GM06990 (cell line): Measurements from ENCODE around the gene CACNA2D2.

Experiments
- DNase-seq: peaks from one replicate; pipeline ENCODE4 v3.0.0-alpha.2; 2011; ENCODE audit not compliant: insufficient read length; ENCODE audit errors: extremely low read depth
- H3K27me3 ChIP-seq: replicated peaks from 2 replicates; pipeline ENCODE4 v1.6.0; 2011; ENCODE audit warnings: low read length; ENCODE audit not compliant: control insufficient read depth, insufficient read depth
- H3K36me3 ChIP-seq: 2 replicates; pipeline ENCODE4 v1.5.1; 2011; ENCODE audit warnings: low read length; ENCODE audit not compliant: control insufficient read depth, insufficient read depth
- H3K4me3 ChIP-seq: replicated peaks from 2 replicates; pipeline ENCODE4 v1.5.1; 2011; ENCODE audit warnings: low read depth, mild to moderate bottlenecking, control low read depth, low read length
- TF ChIP-seq, protein P1 (sequence below): IDR thresholded peaks from 2 replicates; pipeline ENCODE4 v1.5.1; 2011; ENCODE audit warnings: low read length, control low read depth, mild to moderate bottlenecking, inconsistent platforms; ENCODE audit not compliant: insufficient read depth, poor library complexity, severe bottlenecking

Gene CACNA2D2

DNA sequence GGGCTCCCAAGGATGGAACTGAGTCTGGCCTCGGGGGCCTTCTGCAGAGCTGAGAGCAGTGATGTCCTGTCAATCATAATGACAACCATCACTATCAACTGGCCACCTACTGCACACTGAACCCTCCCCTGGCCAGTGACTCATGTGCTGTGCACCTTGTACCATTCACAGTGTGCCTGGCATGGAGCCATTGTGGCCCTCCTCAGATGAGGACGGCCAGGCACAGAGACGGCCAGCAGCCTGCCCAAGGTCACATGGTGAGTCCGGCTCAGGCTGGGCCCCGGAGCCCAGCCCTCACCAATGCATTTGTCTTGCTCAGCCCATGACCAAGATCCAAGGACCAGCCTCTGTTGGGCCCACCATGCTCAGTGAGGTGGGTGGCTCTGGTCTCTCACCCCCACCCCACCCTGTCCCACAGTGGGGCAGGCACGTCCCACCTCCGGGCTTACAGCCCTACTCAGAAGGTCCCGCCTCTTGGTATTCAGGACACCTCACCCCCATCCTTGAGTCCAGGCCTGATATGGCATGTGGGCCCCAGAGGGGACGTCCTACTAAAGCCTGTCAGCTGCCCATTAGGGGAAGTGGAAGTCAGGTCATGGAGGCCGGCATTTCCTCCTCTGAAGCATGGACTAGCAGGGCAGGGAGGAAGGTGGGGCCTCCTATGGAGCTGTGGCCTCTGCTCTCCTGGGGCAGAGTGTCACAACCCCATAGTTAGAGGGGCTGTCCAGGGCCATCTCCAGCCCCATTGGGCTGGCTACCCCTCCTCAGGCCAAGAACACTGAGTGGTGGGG is 108.2 kb downstream of the CACNA2D2 start:
- DNase-seq, result no peak
- Histone ChIP-seq H3K4me3 (no peak overlapping the region), H3K36me3 (no peaks in the 10 kb centered on the region), H3K27me3 (no peaks in the 10 kb centered on the region; the same call in none of the 2 replicates)
- TF ChIP-seq, protein P1, sequence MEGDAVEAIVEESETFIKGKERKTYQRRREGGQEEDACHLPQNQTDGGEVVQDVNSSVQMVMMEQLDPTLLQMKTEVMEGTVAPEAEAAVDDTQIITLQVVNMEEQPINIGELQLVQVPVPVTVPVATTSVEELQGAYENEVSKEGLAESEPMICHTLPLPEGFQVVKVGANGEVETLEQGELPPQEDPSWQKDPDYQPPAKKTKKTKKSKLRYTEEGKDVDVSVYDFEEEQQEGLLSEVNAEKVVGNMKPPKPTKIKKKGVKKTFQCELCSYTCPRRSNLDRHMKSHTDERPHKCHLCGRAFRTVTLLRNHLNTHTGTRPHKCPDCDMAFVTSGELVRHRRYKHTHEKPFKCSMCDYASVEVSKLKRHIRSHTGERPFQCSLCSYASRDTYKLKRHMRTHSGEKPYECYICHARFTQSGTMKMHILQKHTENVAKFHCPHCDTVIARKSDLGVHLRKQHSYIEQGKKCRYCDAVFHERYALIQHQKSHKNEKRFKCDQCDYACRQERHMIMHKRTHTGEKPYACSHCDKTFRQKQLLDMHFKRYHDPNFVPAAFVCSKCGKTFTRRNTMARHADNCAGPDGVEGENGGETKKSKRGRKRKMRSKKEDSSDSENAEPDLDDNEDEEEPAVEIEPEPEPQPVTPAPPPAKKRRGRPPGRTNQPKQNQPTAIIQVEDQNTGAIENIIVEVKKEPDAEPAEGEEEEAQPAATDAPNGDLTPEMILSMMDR, result no peak

DNA sequence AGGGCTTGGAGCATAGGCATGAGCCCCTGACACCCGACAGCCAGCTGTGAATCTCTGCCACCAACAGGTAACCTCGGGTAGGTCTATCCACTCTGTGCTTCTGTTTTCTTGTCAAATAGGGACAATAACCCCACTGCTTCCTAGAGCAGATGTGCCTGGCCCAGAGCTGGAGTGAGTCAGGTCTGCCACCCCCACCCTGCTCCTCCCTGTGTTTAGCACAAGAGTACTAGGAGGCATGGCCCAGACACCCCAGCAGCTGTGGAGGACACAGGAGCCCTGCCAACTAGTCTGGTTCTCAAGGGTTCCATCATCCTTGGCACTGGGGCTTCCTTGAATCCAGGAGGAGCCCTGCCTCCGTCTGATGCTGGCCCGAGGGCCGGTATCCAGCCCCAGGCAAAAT is 110.4 kb downstream of the CACNA2D2 start:
- H3K36me3 ChIP-seq, result no peaks in the 10 kb centered on the region
- TF ChIP-seq, protein P1, result no peak
- peaks cover 5% of the 10 kb centered on the region for H3K27me3 ChIP-seq
- no peak for DNase-seq
- no peak overlapping the region for H3K4me3 ChIP-seq

DNA sequence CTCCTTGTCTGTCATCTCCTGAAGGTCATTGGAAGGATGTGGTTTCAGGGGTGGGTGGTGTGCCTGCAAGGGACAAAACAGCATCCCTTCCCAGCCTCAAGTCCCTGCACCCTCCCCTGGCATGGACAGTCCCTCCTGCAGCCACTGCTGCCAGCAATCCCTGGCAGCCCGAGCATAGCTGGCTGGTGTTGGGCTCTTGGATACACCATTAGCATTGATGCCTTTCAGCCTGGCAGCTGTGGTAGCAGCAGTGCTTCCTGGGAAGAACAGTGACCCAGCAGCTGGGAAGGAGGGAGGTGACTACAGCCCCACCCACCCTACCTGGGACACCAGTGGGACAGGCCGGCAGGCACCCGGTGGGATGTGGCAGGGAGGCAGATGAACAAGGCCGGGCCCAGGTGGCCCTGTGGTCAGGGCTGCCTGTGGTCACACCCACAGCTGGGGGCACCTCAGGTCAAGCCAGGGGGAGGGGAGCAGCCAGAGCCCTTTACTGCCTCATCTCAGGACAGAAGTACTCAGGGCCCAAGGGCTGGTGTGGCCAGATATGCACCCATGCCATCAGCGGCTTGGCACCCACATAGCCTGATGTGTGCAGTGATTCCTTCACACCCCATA is 111.2 kb downstream of the CACNA2D2 start:
- TF ChIP-seq, protein P1, result no peak
- Histone ChIP-seq H3K4me3 (no peak overlapping the region), H3K36me3 (no peaks in the 10 kb centered on the region), H3K27me3 (peaks cover 7% of the 10 kb centered on the region)
- DNase-seq, result no peak

DNA sequence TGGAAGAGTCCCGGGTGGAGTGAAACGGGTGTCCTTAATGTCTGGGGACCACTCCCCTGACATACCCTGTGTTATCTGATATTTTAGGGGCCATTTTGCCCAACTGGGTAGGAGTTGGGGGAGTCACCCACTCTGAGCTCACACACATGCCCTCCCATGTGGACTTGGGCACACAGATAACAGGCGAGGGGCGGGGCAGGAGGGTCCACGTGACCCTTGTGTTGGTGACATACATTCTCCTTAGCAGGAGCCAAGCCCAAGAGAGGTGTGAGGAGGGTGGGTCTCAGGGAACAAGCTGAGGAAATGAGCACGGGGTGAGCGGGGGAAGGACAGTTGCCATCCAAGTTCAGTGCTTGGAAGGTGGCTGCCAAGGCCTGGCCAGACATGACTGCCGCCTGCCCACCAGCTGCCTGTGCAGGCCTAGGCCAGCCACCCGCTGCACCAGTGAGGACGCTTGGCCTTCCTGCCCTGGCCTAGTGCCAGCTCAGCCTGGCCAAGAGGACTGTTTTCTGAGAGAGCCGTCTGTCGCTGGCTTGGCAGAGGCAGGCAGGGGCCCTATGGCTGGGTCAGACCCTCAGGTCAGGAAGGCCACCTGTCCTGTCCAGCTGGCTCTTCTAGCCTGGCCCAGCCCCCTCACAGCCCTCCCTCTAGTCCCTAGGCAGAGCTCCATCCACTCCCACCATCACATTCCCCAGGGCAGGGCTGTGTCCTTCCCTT is 112.8 kb downstream of the CACNA2D2 start:
- no peak for DNase-seq
- Histone ChIP-seq H3K4me3 (no peak overlapping the region), H3K27me3 (peaks cover 7% of the 10 kb centered on the region), H3K36me3 (no peaks in the 10 kb centered on the region)
- TF ChIP-seq, protein P1, result no peak

DNA sequence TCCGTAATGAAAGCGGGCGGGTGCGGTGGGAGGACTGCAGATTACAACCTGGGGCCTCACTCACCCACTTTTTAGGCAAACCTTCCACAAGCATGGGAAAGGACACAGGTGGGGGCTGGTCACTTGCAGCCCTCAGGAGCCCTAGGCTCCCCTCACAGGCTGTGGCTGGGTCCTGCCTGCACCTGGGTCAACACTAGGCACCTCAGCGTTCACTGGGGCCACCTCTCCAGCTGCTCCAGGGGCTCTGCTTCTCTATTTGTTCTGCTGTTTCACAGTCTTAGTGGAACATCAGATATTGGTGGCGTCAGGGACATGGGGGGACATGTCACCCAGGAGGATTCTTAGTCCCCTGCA is 114.0 kb downstream of the CACNA2D2 start:
- no peaks in the 10 kb centered on the region for H3K36me3 ChIP-seq
- DNase-seq, result no peak
- H3K4me3 ChIP-seq, result no peak overlapping the region
- H3K27me3 ChIP-seq, result peaks cover 7% of the 10 kb centered on the region
- TF ChIP-seq, protein P1, result no peak
